Activated B cell treated with CpG ODN at 0.5 μM for 24 hours (primary cell): ENCODE results near the gene NAT16. TPM values are rescaled to one million over a fixed set of nuclear protein-coding genes. Genes with fewer than 3 reads are reported as not detected.
A peak's percentile ranks its signal among the peaks of the same experiment; 100 is the strongest.

Source experiments
- ATAC-seq: fragments of 200-7000 bp; cut with Tn5 transposase; one replicate; pipeline ENCODE4 v1.10.0; 2021; ENCODE audit warnings: low read depth, mild to moderate bottlenecking, moderate library complexity
- CTCF ChIA-PET: fragments of 350-600 bp; sonication (Branson Sonifier 250); formaldehyde crosslinking; loops from one replicate; lab custom pipeline; 2021; ENCODE audit warnings: antibody characterized with exemption; lab: Charles Lee
- POLR2A ChIA-PET: fragments of 350-600 bp; sonication (Branson Sonifier 250); formaldehyde crosslinking; loops from one replicate; lab custom pipeline; 2021; ENCODE audit warnings: antibody characterized with exemption; lab: Charles Lee
- DNase-seq: peaks from one replicate; pipeline ENCODE4 v3.0.0; 2022
- H3K27ac Mint-ChIP-seq: one replicate; pipeline ENCODE4 v1.8.0; 2020; ENCODE audit warnings: mixed read lengths
- H3K27me3 Mint-ChIP-seq: one replicate; pipeline ENCODE4 v1.8.0; 2021; ENCODE audit warnings: mixed read lengths
- H3K36me3 Mint-ChIP-seq: one replicate; pipeline ENCODE4 v1.8.0; 2021; ENCODE audit warnings: low read depth, mixed read lengths
- H3K4me1 Mint-ChIP-seq: one replicate; pipeline ENCODE4 v1.8.0; 2021; ENCODE audit warnings: mixed read lengths
- H3K4me3 Mint-ChIP-seq: one replicate; pipeline ENCODE4 v1.8.0; 2020; ENCODE audit warnings: mild to moderate bottlenecking, mixed read lengths
- H3K9me3 Mint-ChIP-seq: one replicate; pipeline ENCODE4 v1.8.0; 2020; ENCODE audit warnings: mixed read lengths
- intact Hi-C: fragments of 100-400 bp; cut with micrococcal nuclease; formaldehyde crosslinking; loops from one replicate; pipeline ENCODE4 v1.15.1; 2024
- total RNA-seq: library from RNA; stranded (reverse); gene quantifications from 2 replicates; pipeline ENCODE4 v1.2.3, GENCODE V29; 2022
- TF ChIP-seq, protein P1 (sequence below): fragments of 200-600 bp; IDR thresholded peaks from one replicate; pipeline ENCODE4 v1.8.0; 2022; ENCODE audit warnings: antibody characterized with exemption, mild to moderate bottlenecking

Gene NAT16
- total RNA-seq, 1 donor from 2014 or later = not detected

DNA sequence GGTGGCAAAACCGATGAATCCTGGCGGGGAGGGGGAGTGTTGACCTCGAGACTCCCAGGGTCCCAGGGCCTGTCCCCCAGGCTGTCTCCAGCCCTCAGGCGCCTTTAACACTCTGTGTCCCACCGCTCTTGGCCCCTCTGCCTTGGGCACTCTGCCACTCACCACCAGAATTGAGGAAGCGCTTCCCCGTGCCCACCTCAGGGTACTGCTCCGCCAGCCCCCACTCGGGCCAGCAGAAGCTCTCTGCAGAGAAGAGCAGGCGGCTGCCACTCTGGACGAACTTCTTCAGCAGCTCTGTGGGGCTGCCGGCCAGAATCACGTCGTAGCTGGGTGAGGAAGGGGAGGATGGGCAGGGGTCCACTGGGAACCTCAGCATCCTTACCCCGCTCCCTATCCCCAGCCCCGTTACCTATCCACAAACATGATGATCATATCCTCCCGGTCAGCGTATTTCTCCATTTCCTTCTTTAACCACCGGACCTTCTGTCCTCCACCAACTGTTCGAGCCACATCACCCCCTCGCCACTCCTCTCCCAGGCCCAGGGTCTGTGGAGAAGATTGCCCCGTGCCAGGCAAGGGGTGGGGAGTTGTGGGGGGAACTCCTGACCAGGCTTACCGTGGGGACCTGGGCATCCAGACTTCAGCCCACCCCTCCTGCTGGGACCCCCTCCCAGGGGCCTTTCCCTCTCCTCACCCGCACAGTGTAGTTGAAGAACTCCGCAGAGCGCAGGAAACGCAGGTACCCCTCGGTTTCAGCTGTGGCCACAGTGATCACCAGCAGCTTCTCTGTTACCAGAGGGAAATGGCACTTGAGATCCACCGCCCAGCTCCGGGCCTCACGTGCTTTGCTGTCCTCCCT is 36.1 kb upstream of the NAT16 start:
- H3K9me3 Mint-ChIP-seq = no peaks in the 10 kb centered on the region
- POLR2A ChIA-PET = interaction anchor here (0.6 to 3.3 kb wide), 5 partner anchors 9 to 1719 kb away, joined by 3 to 44 read pairs (median 4); partner anchors contain the start of genes FIS1 and VGF
- peak overlapping the region; percentile 30 for H3K27ac Mint-ChIP-seq
- H3K36me3 Mint-ChIP-seq = peaks cover 41% of the 10 kb centered on the region
- ATAC-seq (no peak), DNase-seq (no peak)
- CTCF ChIA-PET = interaction anchor here (1.0 to 1.9 kb wide), 3 partner anchors 14 to 28 kb away, joined by 3 to 29 read pairs (median 12); partner anchors contain the start of gene FIS1
- TF ChIP-seq, protein P1, sequence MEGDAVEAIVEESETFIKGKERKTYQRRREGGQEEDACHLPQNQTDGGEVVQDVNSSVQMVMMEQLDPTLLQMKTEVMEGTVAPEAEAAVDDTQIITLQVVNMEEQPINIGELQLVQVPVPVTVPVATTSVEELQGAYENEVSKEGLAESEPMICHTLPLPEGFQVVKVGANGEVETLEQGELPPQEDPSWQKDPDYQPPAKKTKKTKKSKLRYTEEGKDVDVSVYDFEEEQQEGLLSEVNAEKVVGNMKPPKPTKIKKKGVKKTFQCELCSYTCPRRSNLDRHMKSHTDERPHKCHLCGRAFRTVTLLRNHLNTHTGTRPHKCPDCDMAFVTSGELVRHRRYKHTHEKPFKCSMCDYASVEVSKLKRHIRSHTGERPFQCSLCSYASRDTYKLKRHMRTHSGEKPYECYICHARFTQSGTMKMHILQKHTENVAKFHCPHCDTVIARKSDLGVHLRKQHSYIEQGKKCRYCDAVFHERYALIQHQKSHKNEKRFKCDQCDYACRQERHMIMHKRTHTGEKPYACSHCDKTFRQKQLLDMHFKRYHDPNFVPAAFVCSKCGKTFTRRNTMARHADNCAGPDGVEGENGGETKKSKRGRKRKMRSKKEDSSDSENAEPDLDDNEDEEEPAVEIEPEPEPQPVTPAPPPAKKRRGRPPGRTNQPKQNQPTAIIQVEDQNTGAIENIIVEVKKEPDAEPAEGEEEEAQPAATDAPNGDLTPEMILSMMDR = no peak
- peaks cover 30% of the 10 kb centered on the region for H3K4me1 Mint-ChIP-seq
- intact Hi-C loops = loop anchor here (5.0 kb wide), 1 partner anchor 1146 kb away; no protein-coding TSS in a partner anchor
- peak overlapping the region; percentile 94 for H3K4me3 Mint-ChIP-seq
- H3K27me3 Mint-ChIP-seq = no peaks in the 10 kb centered on the region

DNA sequence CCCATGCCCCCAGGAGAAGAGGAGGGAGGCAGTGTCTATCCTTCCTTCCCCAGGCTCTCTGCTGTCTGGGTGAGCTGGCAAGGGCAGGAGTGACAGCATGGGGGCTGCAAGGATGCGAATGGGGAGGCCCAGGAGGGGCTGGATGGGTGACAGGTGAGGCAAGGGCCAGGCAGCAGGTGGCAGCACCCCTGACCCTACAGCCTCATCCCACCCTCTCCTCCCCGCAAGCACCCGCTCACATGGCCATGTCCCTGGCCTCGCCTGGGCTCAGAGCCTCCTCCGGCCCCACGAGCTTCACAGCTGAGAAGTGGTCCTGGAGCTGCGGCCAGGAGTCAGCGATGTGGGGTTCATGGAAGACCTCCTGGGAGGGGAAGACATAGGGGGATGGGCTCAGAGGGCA is 31.9 kb upstream of the NAT16 start:
- Mint-ChIP-seq H3K4me3 (no peak overlapping the region), H3K36me3 (peaks cover 53% of the 10 kb centered on the region), H3K27ac (no peak overlapping the region), H3K4me1 (peaks cover 9% of the 10 kb centered on the region), H3K9me3 (no peaks in the 10 kb centered on the region), H3K27me3 (no peaks in the 10 kb centered on the region)
- intact Hi-C loops = no loop called here
- POLR2A ChIA-PET = no interaction called here
- no peak for ATAC-seq
- CTCF ChIA-PET = no interaction called here
- TF ChIP-seq, protein P1 = no peak
- no peak for DNase-seq

DNA sequence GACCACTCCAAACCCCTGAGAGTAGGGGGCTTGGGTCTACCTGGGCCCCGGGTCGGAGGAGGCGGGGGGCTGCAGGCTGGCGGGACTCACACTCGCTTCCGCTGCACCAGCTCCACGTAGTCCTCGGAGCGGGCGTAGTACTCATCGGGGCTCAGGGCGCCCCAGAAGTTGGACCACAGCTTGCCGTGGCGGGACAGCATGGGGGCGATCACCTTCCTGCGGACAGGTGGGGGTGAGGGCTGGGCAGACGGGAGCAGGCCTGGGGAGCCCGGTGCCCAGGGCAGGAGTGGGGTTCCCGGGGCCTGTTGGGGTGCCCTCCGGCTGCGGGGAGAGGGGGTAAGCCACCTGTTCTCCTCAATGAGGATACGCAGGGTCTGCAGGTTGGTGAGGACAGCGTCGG is 31.4 kb upstream of the NAT16 start:
- Mint-ChIP-seq H3K9me3 (no peaks in the 10 kb centered on the region), H3K4me1 (peaks cover 5% of the 10 kb centered on the region), H3K4me3 (no peak overlapping the region), H3K27me3 (no peaks in the 10 kb centered on the region), H3K36me3 (peaks cover 51% of the 10 kb centered on the region), H3K27ac (no peak overlapping the region)
- intact Hi-C loops = no loop called here
- POLR2A ChIA-PET = no interaction called here
- CTCF ChIA-PET = no interaction called here
- ATAC-seq (no peak), DNase-seq (no peak)
- TF ChIP-seq, protein P1 = no peak

DNA sequence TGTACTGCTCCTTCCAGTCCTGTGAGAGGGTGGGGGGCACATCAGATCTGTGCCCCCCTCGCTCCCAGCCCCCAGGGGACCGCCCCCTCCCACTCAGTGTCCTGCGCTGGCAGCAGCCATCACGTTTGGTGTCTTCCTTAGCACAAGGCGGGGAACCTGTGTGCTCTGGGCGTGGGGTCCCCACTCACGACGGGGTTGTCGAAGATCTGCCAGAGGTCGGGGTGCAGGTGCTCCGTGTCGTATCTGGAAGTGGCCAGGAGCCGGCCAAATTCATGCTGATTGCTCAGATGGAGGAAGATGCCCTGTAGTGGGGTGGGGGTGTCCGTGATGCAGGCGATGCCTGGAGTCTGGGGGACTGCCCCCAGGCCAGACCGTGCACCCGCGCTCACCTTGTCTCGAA is 30.1 kb upstream of the NAT16 start:
- intact Hi-C loops = no loop called here
- TF ChIP-seq, protein P1 = no peak
- ATAC-seq (no peak), DNase-seq (no peak)
- Mint-ChIP-seq H3K36me3 (peaks cover 48% of the 10 kb centered on the region), H3K27ac (no peak overlapping the region), H3K27me3 (no peaks in the 10 kb centered on the region), H3K9me3 (no peaks in the 10 kb centered on the region), H3K4me1 (no peaks in the 10 kb centered on the region), H3K4me3 (no peak overlapping the region)
- ChIA-PET CTCF (no interaction called here), POLR2A (no interaction called here)

DNA sequence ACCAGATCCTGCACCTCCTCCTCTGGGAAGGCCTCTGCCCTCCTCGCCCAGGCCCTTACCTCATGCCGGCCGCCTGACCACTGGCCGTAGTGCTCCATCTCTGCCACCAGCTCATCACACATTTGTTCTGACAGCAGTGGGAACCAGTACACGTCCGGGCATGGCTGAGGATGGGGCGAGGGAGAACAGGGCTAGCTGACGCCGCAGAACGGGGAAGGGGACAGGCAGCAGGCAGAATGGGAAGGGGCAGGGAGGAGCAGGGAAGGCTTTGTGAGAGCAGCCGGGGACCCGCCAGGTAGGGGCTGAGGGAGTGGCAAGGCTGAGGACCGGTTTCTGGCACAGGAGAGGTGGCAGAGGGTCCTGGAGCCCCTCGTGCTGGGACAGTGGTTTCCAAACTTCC is 28.7 kb upstream of the NAT16 start:
- intact Hi-C loops = no loop called here
- POLR2A ChIA-PET = interaction anchor here (0.7 kb wide), 1 partner anchor 124 kb away, joined by 4 read pairs; no protein-coding TSS in a partner anchor

More for the DNA sequence above, 28.7 kb upstream of the NAT16 start:
- H3K4me1 Mint-ChIP-seq = peaks cover 3% of the 10 kb centered on the region
- H3K27ac Mint-ChIP-seq = no peak overlapping the region
- H3K36me3 Mint-ChIP-seq = peaks cover 40% of the 10 kb centered on the region
- DNase-seq (no peak), ATAC-seq (no peak)
- no peaks in the 10 kb centered on the region for H3K9me3 Mint-ChIP-seq
- TF ChIP-seq, protein P1 = no peak
- H3K4me3 Mint-ChIP-seq = no peak overlapping the region
- no peaks in the 10 kb centered on the region for H3K27me3 Mint-ChIP-seq
- CTCF ChIA-PET = no interaction called here
